Activated T-cell treated with anti-CD3 and anti-CD28 coated beads, Interleukin-2, amount 50 U/mL, for 1 hour (primary cell): ENCODE results near the gene KLF15.

Source experiments
- DNase-seq: peaks from one replicate; pipeline ENCODE4 v3.0.0-alpha.2; 2020

Gene KLF15

GRCh38 chr3:126389112-126389793 lies 32.0 kb upstream of the KLF15 start:
- peak; percentile 32 for DNase-seq

GRCh38 chr3:126381966-126382365 lies 24.8 kb upstream of the KLF15 start:
- DNase-seq = no peak

GRCh38 chr3:126380011-126380768 lies 23.0 kb upstream of the KLF15 start:
- DNase-seq = no peak

- no peak for DNase-seq
Measured at GRCh38 chr3:126378341-126378751, 21.1 kb upstream of the KLF15 start.

- no peak for DNase-seq
Measured at GRCh38 chr3:126377211-126377610, 20.0 kb upstream of the KLF15 start.

GRCh38 chr3:126376444-126376843 lies 19.2 kb upstream of the KLF15 start:
- DNase-seq = no peak

GRCh38 chr3:126375835-126376331 lies 18.7 kb upstream of the KLF15 start:
- no peak for DNase-seq

GRCh38 chr3:126373682-126374601 lies 16.7 kb upstream of the KLF15 start:
- no peak for DNase-seq

GRCh38 chr3:126373146-126373613 lies 16.0 kb upstream of the KLF15 start:
- DNase-seq = no peak

GRCh38 chr3:126372413-126373145 lies 15.4 kb upstream of the KLF15 start:
- DNase-seq = no peak

GRCh38 chr3:126371096-126371705 lies 14.0 kb upstream of the KLF15 start:
- no peak for DNase-seq

- DNase-seq = no peak
Measured at GRCh38 chr3:126370606-126371005, 13.4 kb upstream of the KLF15 start.

GRCh38 chr3:126370055-126370454 lies 12.8 kb upstream of the KLF15 start:
- DNase-seq = no peak

- DNase-seq = no peak
Measured at GRCh38 chr3:126369490-126369889, 12.3 kb upstream of the KLF15 start.

- DNase-seq = peak; percentile 2
Measured at GRCh38 chr3:126367316-126367805, 10.2 kb upstream of the KLF15 start.

GRCh38 chr3:126365351-126366277 lies 8.4 kb upstream of the KLF15 start:
- no peak for DNase-seq

- no peak for DNase-seq
Measured at GRCh38 chr3:126364731-126365301, 7.6 kb upstream of the KLF15 start.

- DNase-seq = no peak
Measured at GRCh38 chr3:126364130-126364695, 7.0 kb upstream of the KLF15 start.

GRCh38 chr3:126361211-126361610 lies 4.0 kb upstream of the KLF15 start:
- DNase-seq = no peak

- DNase-seq = no peak
Measured at GRCh38 chr3:126360714-126361060, 3.5 kb upstream of the KLF15 start.
